Left renal pelvis (tissue), 4 donors: ENCODE results near the gene NTN1. TPM values are rescaled to one million over a fixed set of nuclear protein-coding genes. Genes with fewer than 3 reads are reported as not detected.

ENCODE experiments used
- DNase-seq, 4 donors: peaks; one replicate each; pipeline ENCODE4 v3.0.0-alpha.2; 2013; ENCODE audit warnings: low read depth in 4 of 4, low spot score in 3 of 4
- polyA plus RNA-seq, 4 donors: library from polyadenylated mRNA; unstranded; fragments of 120-200 nt; gene quantifications; one replicate each; pipeline ENCODE4 v1.2.1, GENCODE V29; 2013; ENCODE audit not compliant: insufficient read length in 4 of 4

Gene NTN1
- polyA plus RNA-seq, 4 donors: 5.2 to 188 (median 9.4) TPM

GRCh38 chr17:9209347-9209746 is 188.0 kb downstream of the NTN1 start:
- no peak for DNase-seq

GRCh38 chr17:9209781-9210370 is 188.6 kb downstream of the NTN1 start:
- no peak for DNase-seq

DNA sequence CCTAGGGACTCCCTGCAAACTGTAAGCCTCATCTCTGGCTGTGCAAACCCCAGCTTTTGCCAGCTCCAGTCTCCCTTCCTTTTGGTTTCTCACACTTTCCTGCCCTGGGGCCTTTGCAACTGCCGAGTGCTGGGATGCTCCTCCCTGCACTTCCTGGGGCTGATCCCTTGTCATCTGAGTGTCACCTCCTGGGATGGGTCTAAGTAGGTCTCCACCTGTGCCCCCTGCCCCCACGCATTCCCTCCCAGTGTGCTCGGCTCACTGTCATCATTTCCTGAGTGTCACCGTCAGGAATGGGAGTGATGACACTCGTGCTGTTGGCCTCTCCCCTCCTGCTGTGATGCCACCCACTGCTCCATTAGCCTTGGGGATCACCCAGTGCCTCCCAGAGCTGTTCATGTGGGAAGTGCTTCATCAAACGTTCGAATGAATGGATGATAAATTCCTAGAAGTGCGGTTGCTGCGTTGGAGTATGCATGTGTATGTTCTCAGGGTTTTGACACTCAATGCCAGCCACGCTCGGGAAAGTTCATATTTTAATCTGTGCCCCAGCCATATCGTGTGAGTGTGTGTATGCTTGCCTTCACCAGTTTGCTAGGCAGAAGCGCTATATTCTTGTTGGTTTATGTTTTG is 189.9 kb downstream of the NTN1 start:
- DNase-seq: no peak

GRCh38 chr17:9212376-9213302 is 191.3 kb downstream of the NTN1 start:
- no peak for DNase-seq

DNA sequence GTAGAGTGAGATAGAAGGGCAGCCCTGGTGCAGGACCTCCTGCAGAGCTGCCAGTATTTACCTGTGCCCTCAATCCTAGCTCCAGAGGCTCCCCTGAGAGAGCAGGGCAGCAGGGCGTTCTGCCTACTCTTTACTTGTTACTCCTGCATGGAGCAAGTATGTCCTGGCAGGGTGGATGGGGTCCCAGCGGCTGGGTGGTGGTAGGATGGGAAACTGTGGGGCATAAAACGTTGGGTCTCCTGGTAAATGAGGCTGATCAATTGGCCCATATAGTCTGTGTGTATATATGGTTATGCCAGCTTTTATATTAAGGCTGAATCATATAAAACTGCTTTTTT is 192.0 kb downstream of the NTN1 start:
- no peak for DNase-seq

GRCh38 chr17:9215465-9215864 is 194.2 kb downstream of the NTN1 start:
- no peak for DNase-seq

GRCh38 chr17:9217151-9218056 is 196.1 kb downstream of the NTN1 start:
- no peak for DNase-seq

DNA sequence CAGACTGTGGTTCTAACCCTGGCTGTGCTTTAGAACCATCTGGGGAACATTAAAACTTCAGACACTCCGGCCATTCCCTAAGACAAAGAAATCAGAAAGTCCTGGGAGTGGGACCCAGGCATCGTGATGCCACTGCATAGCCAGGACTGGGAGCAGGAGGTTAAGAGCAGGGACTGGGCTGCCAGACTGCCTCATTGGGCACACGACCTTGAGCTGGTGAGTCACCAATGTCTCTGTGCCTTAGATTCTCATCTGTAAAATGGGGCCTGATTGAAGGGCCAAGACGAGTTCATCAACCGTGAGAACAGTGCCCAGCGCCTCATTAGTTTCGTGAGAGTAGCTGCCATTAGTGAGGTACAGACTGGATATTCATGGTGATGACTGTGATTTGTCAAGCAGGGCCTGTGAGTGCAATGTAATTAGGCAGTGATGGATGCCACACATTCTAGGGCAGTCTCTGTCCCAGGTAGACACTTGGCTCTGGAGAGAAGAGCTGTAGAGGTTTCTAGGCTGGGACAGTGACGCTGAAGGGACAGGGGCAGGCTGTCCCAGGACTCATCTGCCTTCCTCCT is 196.8 kb downstream of the NTN1 start:
- DNase-seq: no peak

- DNase-seq: no peak
Observed at GRCh38 chr17:9218911-9219310, 197.6 kb downstream of the NTN1 start.

GRCh38 chr17:9219631-9220397 is 198.5 kb downstream of the NTN1 start:
- no peak for DNase-seq

DNA sequence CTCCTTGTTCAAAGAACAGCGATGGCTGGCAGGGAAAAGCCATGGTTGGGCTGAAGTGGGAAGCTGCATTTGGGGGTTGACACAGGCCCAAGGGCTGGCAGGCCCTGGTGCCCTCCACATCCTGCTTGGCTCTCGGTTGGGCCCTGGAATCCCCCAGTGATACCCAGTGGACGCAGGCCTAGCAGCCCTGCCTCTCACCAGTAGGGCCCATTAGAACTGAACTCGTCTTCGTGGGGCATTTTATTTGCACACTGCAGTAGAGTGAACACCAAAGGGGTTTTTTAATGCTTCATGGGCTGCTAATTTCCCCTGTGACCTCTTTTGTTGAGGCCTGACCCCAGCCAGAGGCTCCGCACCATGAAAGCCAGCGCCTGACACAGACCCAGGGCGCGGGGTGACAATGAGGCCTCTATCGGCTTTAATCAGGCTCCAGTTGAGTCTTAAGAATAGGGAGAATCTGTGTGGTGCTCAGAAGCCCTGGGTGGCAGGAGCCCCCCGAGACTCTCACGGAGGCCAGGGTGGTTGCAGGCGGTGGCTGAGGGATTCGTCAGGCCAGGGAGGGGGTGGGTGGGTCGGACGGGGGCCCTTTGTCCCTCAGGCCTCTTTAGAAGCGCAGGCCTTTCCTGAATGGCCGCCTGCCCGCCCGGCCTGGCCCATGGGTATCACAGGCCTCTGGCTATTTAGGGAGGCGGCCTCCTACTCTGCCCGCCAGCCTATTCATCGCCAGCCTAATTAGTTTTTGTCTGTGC is 199.3 kb downstream of the NTN1 start:
- no peak for DNase-seq

GRCh38 chr17:9221147-9221921 is 200.0 kb downstream of the NTN1 start:
- DNase-seq: no peak

GRCh38 chr17:9221922-9222180 is 200.5 kb downstream of the NTN1 start:
- no peak for DNase-seq

- DNase-seq: no peak
Observed at GRCh38 chr17:9223531-9223930, 202.2 kb downstream of the NTN1 start.

- no peak for DNase-seq
Observed at GRCh38 chr17:9224485-9224884, 203.2 kb downstream of the NTN1 start.

DNA sequence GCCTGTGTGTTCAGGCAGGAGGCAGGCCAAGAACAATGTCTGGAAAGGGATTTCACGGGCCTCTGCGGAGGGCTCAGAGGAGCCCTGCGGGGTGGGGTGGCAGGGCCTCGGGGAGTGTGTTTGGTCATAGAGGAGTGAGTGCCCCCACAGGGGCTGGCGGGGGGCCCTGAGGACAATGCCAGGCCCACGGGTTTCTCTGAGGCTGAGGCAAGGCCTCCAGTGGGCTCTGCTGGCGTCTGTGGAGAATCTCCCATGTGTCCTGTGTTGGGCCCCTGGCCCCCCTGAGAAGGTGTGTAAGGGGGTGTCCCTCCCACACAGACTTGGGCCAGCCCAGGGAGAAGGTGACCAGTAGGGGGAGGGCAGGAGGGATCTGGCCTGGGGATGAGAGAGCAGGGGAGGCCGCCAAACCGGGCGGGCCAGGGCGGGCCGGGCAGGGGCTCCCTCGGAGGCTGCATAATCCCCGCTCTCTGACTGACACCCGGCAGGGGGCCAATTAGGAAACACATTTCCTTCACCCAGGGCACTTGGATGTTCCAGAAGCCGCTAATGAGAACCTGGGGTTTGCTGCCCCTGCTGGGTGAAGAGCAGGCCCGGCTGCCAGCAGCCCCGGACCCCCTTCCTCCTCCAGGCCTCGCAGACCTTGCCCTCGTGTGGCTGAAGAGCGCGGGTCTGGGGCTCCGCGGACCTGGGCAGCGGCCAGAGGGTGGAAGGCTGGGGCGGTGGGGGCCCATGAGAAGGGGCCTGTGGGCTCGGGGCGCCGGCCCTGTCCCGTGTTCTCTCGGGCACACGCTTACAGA is 204.2 kb downstream of the NTN1 start:
- DNase-seq: no peak

DNA sequence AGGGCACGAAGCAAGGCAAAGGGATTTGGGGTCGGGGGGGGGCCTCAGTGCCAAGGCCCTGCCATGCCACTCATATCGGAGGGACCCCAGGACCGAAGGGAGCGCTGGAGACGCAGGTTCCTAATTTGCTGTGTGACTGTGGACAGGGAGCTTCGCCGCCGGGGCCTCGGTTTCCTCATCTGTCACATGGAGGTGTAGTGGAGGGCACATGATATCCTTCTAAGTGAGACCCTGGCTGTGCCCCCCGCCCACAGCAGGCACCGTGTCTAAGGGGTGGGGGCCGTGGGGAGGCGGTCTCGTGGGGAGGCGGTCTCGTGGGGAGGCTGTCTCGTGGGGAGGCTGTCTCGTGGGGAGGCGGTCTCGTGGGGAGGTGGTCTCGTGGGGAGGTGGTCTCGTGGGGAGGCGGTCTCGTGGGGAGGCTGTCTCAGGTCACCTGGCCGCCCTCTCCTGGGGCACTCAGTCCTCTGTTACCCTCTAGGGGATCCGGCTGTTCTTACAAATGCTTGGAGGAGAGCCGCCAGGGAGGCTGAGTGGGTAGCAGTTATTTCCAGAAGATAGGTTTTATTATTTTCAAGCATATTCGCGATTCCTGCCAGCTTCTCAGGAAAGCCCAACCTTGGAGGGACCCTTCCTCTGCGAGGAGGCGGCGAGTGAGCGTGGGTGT is 205.0 kb downstream of the NTN1 start:
- DNase-seq: no peak
